ENCODE results near the gene ADNP.

GRCh38 chr20:50873585-50873984 is 57.7 kb downstream of the ADNP start:
- TF ChIP-seq POLR2A (IDR thresholded peaks at IDR 0.05) (no peak), CTCF (IDR thresholded peaks at IDR 0.05) (no peak), POLR2AphosphoS5 (IDR thresholded peaks at IDR 0.05) (no peak)

All from gastroesophageal sphincter (tissue), 3 donors.